Esophagus muscularis mucosa (tissue), 4 donors: ENCODE data around the gene GTF2H4.

ENCODE experiments used
- EP300 ChIP-seq: sonication (generic); formaldehyde crosslinking; IDR thresholded peaks from one replicate; pipeline ENCODE4 v1.6.1; 2017; ENCODE audit warnings: antibody characterized with exemption
- POLR2AphosphoS5 ChIP-seq, 2 donors: sonication (generic); formaldehyde crosslinking; IDR thresholded peaks; one replicate each; pipeline ENCODE4 v1.6.1; 2017; ENCODE audit warnings: antibody characterized with exemption in 2 of 2
- TF ChIP-seq, protein P1 (sequence below), 3 experiments: fragments of 200-600 bp in 2 of 3; fragments of 450-650 bp in 1 of 3; sonication (generic) in 2 of 3; IDR thresholded peaks; one replicate each; pipeline ENCODE4 v1.5.1; 2017 to 2019; ENCODE audit warnings: antibody characterized with exemption in 3 of 3, mild to moderate bottlenecking in 2 of 3, moderate library complexity in 1 of 3

DNA sequence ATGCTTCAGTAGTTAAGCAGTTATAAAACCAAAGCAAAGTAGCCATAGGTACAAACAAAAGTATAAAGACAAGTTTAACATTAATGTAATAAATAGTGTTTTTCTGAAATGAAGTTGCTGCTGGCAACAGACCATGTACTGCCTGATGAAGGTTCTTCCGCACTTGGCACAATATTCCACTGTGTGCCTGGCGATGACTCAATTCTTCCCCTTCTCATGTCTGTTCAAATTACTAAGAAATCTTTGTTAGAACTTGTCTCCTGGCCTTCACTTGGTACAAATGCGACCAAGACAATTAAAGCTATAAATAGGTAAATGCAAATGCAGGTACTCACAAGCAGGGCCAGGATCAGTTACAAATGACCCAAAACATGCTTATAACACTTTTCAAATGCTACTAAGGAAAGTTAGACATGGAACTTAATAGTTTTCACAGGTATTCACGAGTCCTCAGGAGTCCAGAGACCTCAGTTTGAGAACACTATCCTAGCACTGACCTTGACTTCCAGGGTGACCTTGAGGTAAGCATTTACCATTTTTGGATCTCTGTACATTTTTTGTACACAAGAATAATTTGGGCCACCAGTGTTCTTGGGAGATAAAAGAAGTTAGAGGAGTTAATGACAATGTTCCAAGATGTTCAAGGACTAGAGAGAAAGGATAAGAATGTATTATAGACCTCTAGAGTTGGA lies 31.8 kb upstream of the GTF2H4 start:
- TF ChIP-seq, protein P1, sequence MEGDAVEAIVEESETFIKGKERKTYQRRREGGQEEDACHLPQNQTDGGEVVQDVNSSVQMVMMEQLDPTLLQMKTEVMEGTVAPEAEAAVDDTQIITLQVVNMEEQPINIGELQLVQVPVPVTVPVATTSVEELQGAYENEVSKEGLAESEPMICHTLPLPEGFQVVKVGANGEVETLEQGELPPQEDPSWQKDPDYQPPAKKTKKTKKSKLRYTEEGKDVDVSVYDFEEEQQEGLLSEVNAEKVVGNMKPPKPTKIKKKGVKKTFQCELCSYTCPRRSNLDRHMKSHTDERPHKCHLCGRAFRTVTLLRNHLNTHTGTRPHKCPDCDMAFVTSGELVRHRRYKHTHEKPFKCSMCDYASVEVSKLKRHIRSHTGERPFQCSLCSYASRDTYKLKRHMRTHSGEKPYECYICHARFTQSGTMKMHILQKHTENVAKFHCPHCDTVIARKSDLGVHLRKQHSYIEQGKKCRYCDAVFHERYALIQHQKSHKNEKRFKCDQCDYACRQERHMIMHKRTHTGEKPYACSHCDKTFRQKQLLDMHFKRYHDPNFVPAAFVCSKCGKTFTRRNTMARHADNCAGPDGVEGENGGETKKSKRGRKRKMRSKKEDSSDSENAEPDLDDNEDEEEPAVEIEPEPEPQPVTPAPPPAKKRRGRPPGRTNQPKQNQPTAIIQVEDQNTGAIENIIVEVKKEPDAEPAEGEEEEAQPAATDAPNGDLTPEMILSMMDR (IDR thresholded peaks at IDR 0.05) = no peak
- peak; percentile 64 to 81 for TF ChIP-seq POLR2AphosphoS5 (IDR thresholded peaks at IDR 0.05)
- TF ChIP-seq EP300 = no peak
